GM10248 (cell line): Measurements from ENCODE around the gene CDON.

ENCODE experiments used
- CTCF ChIA-PET: fragments of 300-600 bp; sonication (Branson Sonifier 250); formaldehyde crosslinking; extraction: SDS; loops from one replicate; lab custom pipeline; 2021; ENCODE audit warnings: antibody characterized with exemption; lab: Yijun Ruan, JAX
- POLR2A ChIA-PET: fragments of 350-650 bp; sonication (Branson Sonifier 250); formaldehyde crosslinking; extraction: SDS; loops from one replicate; lab custom pipeline; 2020; ENCODE audit warnings: antibody characterized with exemption; lab: Yijun Ruan, JAX
- DNase-seq: peaks from one replicate; pipeline ENCODE4 v3.0.0; 2012; ENCODE audit errors: extremely low spot score
- CTCF ChIP-seq: IDR thresholded peaks from 2 replicates; pipeline ENCODE4 v1.5.1; 2012; ENCODE audit warnings: mild to moderate bottlenecking, low read depth; ENCODE audit errors: extremely low read depth, missing control alignments, control extremely low read depth

Gene CDON

GRCh38 chr11:126049159-126049558, 13.5 kb downstream of the CDON start:
- ChIA-PET CTCF (interaction anchor here (0.8 kb wide), 1 partner anchor 107 kb away, joined by 3 read pairs; no protein-coding TSS in a partner anchor), POLR2A (no interaction called here)
- no peak for DNase-seq
- TF ChIP-seq CTCF = no peak

- no peak for TF ChIP-seq CTCF
These were observed 14.5 kb downstream of the CDON start for GRCh38 chr11:126048197-126048596.

GRCh38 chr11:126046570-126047195, 16.0 kb downstream of the CDON start:
- ChIA-PET CTCF (interaction anchor here (0.7 to 0.9 kb wide), 2 partner anchors 8 to 11 kb away, joined by 3 read pairs; no protein-coding TSS in a partner anchor), POLR2A (no interaction called here)
- DNase-seq = no peak
- no peak for TF ChIP-seq CTCF

More at GRCh38 chr11:126048197-126048596, 14.5 kb downstream of the CDON start:
- ChIA-PET CTCF (no interaction called here), POLR2A (no interaction called here)
- DNase-seq = no peak

- no peak for TF ChIP-seq CTCF
- CTCF ChIA-PET = interaction anchor here (0.9 to 1.6 kb wide), 3 partner anchors 9 to 22 kb away, joined by 4 to 6 read pairs (median 4); no protein-coding TSS in a partner anchor
- no peak for DNase-seq
- POLR2A ChIA-PET = no interaction called here
These were observed 23.0 kb downstream of the CDON start for GRCh38 chr11:126039485-126040271.

GRCh38 chr11:126035718-126036117, 26.9 kb downstream of the CDON start:
- TF ChIP-seq CTCF = no peak
- CTCF ChIA-PET = no interaction called here
- POLR2A ChIA-PET = no interaction called here
- DNase-seq = no peak

GRCh38 chr11:126034933-126035425, 27.7 kb downstream of the CDON start:
- DNase-seq = no peak
- ChIA-PET POLR2A (no interaction called here), CTCF (no interaction called here)
- TF ChIP-seq CTCF = no peak
